ENCODE results near the gene SFXN1. TPM values are rescaled to one million over a fixed set of nuclear protein-coding genes. Genes with fewer than 3 reads are reported as not detected.

SFXN1 gene
- total and polyA plus RNA-seq, 2 of the 4 experiments (the other 2 are of a cell fraction): 131 to 410 TPM

GRCh38 chr5:175487514-175488222 lies 9.3 kb downstream of the SFXN1 start:
- dilution Hi-C loops (cut with HindIII; ENCODE audit: low sequenced_read_pairs, unreplicated experiment): no loop called here
- no peak overlapping the region for H2AK9ac ChIP-seq (replicated peaks; ENCODE audit: low read depth, low read length, poor library complexity)
- H3K56ac ChIP-seq (ENCODE audit: extremely low read depth, insufficient read depth, low read length): no peak overlapping the region
- ATAC-seq (ENCODE audit: low read depth) (no peak), DNase-seq (no peak)
- ChIA-PET CTCF (interaction anchor here (1.0 kb wide), 1 partner anchor 23 kb away, joined by 4 read pairs; no protein-coding TSS in a partner anchor), POLR2A (ENCODE audit: unreplicated experiment) (no interaction called here)
- no peak overlapping the region for H2AK5ac ChIP-seq (ENCODE audit: low read depth, low read length)
- H3K4me1 ChIP-seq (ENCODE audit: control insufficient read depth, insufficient read depth, low read length): no peaks in the 10 kb centered on the region
- H4K20me1 ChIP-seq (ENCODE audit: insufficient read depth, low read length): peaks cover 72% of the 10 kb centered on the region
- in situ Hi-C loops (cut with MboI; ENCODE audit: low sequenced_read_pairs): no loop called here
- no peak overlapping the region for H3K18ac ChIP-seq (ENCODE audit: low read depth, low read length)
- no peak overlapping the region for H2AFZ ChIP-seq (replicated peaks; ENCODE audit: low read length, poor library complexity)
- H2BK15ac ChIP-seq (ENCODE audit: low read depth, low read length): no peak overlapping the region
- no peak overlapping the region for H4K91ac ChIP-seq (ENCODE audit: insufficient read depth, low read depth, low read length)
- no peak overlapping the region for H4K8ac ChIP-seq (ENCODE audit: low read depth in 2 of 2, low read length in 2 of 2)
- TF ChIP-seq CHD1 (IDR thresholded peaks at IDR 0.05; ENCODE audit: low read depth, low read length): no peak
- TF ChIP-seq CTCF (conservative IDR thresholded peaks at IDR 0.05; ENCODE audit: low read depth, low read length): no peak
- no peak for TF ChIP-seq RAD21 (IDR thresholded peaks at IDR 0.05; ENCODE audit: low read length)
- no peak for TF ChIP-seq MAZ (IDR thresholded peaks at IDR 0.05; ENCODE audit: borderline replicate concordance, low read depth, low read length)
- no peak for TF ChIP-seq USF2 (IDR thresholded peaks at IDR 0.05; ENCODE audit: low read depth, low read length)
- TF ChIP-seq RCOR1 (IDR thresholded peaks at IDR 0.05; ENCODE audit: insufficient replicate concordance, low read length): no peak
- TF ChIP-seq RFX5 (IDR thresholded peaks at IDR 0.05; ENCODE audit: low read depth, low read length): no peak
- TF ChIP-seq MAFK (IDR thresholded peaks at IDR 0.05; ENCODE audit: low read depth, low read length): no peak
- no peak for TF ChIP-seq ELK1 (IDR thresholded peaks at IDR 0.05; ENCODE audit: borderline replicate concordance, low read depth, low read length)
- H3K4me3 ChIP-seq (ENCODE audit: insufficient read depth, low read depth, low read length): no peak overlapping the region
- no peak overlapping the region for H2BK5ac ChIP-seq (ENCODE audit: low read depth, low read length, poor library complexity, severe bottlenecking)
- H2BK20ac ChIP-seq (ENCODE audit: low read depth, low read length): no peak overlapping the region
- BruUV-seq (replicated peaks): no TSS peak
- intact Hi-C loops (cut with micrococcal nuclease): no loop called here
- WGBS, 2 experiments (ENCODE audit: extremely low coverage in 2 of 2, insufficient read length in 1 of 2): 79% methylated on average over 9 of the region's 11 CpGs; no CpG with 5 or more reads in 1 of the 2 experiments
- no peak overlapping the region for H3K4me2 ChIP-seq (ENCODE audit: low read depth, low read length)
- H3K23ac ChIP-seq (ENCODE audit: low read depth, low read length): no peak overlapping the region
- H3K9ac ChIP-seq (ENCODE audit: low read depth, low read length): no peak overlapping the region
- no peak overlapping the region for H2BK120ac ChIP-seq (ENCODE audit: low read depth, low read length)
- no peak overlapping the region for H4K5ac ChIP-seq (ENCODE audit: low read depth, low read length)
- H3K9me3 ChIP-seq (ENCODE audit: control insufficient read depth, insufficient read depth, low read length): no peaks in the 10 kb centered on the region
- peaks cover 24 to 58% of the 10 kb centered on the region in 2 experiments for H3K79me1 ChIP-seq (ENCODE audit: low read depth in 1 of 2, low read length in 2 of 2)
- no peaks in the 10 kb centered on the region for H3K27me3 ChIP-seq (ENCODE audit: control insufficient read depth, insufficient read depth, low read length)
- no peak overlapping the region for H3K27ac ChIP-seq (ENCODE audit: insufficient read depth, low read length)
- H3K9me1 ChIP-seq (ENCODE audit: insufficient read depth, low read length): peaks cover 15% of the 10 kb centered on the region; the same call in 1 of the 2 replicates
- peaks cover 41% of the 10 kb centered on the region for H3K36me3 ChIP-seq (ENCODE audit: control insufficient read depth, insufficient read depth, low read length)
- H3K4ac ChIP-seq (ENCODE audit: low read depth, low read length): no peak overlapping the region
- H3K14ac ChIP-seq (replicated peaks; ENCODE audit: low read depth, low read length): no peak overlapping the region
